ENCODE results near the gene CCSAP. TPM values are rescaled to one million over a fixed set of nuclear protein-coding genes. Genes with fewer than 3 reads are reported as not detected.

CCSAP gene, protein sequence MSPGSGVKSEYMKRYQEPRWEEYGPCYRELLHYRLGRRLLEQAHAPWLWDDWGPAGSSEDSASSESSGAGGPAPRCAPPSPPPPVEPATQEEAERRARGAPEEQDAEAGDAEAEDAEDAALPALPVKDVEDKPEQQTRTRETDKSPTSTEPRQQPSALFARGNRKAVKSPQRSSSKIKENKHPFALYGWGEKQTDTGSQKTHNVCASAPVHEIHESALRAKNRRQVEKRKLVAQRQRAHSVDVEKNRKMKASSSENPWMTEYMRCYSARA
- 6.8 and 10.3 TPM in 2 replicates for total RNA-seq

DNA sequence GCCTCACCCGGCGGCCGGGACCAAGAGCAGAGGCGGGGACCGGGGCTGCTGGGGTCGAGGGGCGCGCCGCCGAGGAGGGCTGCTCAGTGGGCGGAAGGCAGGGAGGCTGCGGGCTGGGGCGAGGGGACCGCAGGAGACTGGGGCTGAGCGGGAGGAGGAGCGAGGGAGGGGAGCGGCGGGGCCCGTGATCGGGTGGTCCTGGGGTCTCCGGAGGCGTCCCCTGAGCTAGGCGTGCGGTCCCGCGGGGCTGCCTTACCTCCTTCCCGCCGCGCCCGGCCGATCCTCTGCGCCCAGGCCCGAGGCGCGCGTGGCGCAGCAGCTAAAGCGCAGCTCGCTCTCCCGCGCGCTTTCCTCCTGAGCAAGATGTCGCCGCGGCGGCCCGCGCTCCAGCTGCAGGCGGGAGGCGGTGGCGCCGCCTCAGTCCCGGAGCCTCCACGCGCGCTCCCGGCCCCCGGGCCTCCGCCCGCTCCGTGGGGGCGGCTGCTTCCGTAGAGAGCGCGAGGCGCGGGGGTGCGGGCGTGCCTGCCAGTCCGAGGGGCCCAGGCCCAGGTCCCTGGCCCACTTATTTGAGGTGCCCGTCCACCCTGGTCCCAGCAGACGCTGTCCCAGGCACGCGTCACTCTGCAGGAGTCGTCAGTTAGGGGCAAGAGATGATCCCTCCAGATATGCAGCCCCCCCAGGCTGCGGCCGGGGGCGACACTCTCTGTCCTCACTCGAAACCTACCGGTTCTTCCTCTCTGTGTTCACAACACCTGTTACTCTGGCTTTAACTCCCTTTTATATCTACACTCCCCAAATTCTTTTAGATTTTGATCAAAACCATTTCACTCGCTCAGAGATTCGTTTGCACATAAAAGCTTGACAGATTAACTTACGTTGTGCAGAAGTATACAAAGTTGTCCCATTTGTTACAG is at the start of gene CCSAP:
CCSAP (minus strand) TSS at position 392 of the 914 bp plus-strand sequence. CDS start 582 bp downstream, outside the sequence.

Other genes starting within 250 kb of the CCSAP start
- gene RAB4A, start 71.9 kb downstream of the CCSAP start, total RNA-seq, result 19.1 and 23.7 TPM in 2 replicates
- not detected in 2 replicates for gene ACTA1, start 91.0 kb upstream of the CCSAP start, total RNA-seq
- gene NUP133, start 165.3 kb upstream of the CCSAP start, total RNA-seq, result 35.0 and 35.4 TPM in 2 replicates
- 20.4 and 20.8 TPM in 2 replicates for gene ABCB10, start 215.7 kb upstream of the CCSAP start, total RNA-seq